Measurements from ENCODE around the gene PARD6A.

Gene PARD6A

DNA sequence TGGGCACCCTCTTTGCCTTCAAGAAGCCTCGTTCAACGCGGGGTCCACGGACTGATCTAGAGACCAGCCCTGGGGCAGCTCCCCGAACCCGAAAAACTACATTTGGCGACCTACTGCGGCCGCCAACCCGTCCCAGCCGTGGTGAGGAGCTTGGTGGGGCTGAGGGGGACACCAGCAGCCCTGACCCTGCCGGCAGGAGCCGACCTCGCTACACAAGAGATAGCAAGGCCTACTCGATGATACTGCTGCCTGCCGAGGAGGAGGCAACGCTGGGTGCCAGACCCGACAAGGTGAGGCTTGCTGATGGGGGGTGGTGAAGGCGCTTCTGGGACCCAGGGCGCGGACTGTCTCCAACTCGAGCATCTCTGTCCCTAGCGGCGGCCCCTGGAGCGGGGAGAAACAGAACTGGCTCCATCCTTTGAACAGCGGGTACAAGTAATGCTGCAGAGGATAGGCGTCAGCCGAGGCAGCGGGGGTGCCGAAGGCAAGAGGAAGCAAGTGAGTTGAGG, 6.3 kb upstream of the PARD6A start:
- no peak for DNase-seq

- no peak for DNase-seq
These were observed 5.4 kb upstream of the PARD6A start for GRCh38 chr16:67655363-67655762.

DNA sequence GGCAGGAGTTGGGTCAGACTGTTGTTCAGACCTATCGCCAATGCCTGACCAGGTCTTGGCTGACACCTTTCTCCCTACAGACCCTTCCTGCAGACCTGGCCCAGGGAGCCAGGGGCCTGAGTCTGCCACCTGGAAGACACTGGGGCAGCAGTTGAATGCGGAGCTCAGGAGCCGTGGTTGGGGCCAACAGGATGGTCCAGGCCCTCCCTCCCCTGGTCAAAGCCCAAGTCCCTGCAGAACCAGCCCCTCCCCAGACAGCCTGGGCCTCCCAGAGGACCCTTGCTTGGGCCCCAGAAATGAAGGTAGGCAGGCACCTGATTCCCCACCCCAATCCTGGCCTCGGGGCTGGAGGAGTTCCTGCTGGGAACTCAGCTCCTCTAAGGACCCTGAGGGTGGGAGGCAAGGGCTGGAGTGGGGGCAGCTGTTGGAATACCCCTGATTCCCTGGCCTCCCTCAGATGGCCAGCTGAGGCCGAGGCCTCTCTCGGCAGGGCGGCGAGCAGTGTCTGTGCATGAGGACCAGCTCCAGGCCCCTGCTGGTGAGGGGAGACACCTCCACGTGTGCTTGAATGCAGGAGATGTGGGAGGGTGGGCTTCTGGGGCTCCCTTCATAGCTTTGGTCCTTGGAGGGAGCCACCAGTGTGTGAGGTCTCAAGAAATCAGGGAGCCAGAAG, 4.3 kb upstream of the PARD6A start:
- DNase-seq, result no peak

GRCh38 chr16:67657017-67657608, 3.6 kb upstream of the PARD6A start:
- no peak for DNase-seq

GRCh38 chr16:67657751-67658518, 2.8 kb upstream of the PARD6A start:
- DNase-seq, result no peak

GRCh38 chr16:67658849-67659674, 1.7 kb upstream of the PARD6A start:
- no peak for DNase-seq

GRCh38 chr16:67659675-67660563, 841 bp upstream of the PARD6A start, which contains the start of gene ACD:
TSS of gene ACD (minus strand) at chr16:67660260. CDS start at chr16:67660220, 40 bp downstream.
- peak; percentile 64 for DNase-seq

- no peak for DNase-seq
These were observed 471 bp downstream of the PARD6A start for GRCh38 chr16:67661101-67661761.

DNA sequence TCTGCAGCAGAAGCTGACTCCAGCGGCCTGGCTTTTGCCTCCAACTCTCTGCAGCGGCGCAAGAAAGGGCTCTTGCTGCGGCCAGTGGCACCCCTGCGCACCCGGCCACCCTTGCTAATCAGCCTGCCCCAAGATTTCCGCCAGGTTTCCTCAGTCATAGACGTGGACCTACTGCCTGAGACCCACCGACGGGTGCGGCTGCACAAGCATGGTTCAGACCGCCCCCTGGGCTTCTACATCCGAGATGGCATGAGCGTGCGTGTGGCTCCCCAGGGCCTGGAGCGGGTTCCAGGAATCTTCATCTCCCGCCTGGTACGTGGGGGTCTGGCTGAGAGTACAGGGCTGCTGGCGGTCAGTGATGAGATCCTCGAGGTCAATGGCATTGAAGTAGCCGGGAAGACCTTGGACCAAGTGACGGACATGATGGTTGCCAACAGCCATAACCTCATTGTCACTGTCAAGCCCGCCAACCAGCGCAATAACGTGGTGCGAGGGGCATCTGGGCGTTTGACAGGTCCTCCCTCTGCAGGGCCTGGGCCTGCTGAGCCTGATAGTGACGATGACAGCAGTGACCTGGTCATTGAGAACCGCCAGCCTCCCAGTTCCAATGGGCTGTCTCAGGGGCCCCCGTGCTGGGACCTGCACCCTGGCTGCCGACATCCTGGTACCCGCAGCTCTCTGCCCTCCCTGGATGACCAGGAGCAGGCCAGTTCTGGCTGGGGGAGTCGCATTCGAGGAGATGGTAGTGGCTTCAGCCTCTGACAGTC, 1.3 kb downstream of the PARD6A start:
- no peak for DNase-seq

GRCh38 chr16:67662653-67663010, 1.9 kb downstream of the PARD6A start:
- DNase-seq, result no peak

GRCh38 chr16:67663151-67663876, 2.6 kb downstream of the PARD6A start:
- DNase-seq, result no peak

GRCh38 chr16:67663877-67664222, 3.1 kb downstream of the PARD6A start:
- DNase-seq, result no peak

DNA sequence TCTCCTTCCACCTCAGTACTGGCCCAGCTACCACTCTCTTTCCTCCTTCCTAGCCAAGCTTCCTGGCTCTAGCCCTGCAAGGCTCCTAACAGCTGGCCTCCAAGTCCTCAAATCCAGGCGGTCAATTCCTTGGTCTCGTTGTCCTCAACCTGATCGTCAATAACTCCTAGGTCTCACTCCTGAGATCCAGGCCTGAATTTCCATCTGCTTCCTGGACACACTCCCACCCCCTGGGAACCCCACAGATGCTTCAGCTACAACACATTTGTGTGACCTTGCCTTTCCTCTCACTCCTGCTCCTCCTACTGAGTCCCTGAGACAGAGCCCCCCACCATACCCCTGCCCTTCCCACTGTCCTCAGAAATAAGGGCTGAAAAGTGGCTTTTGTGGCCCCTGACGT, 3.5 kb downstream of the PARD6A start:
- DNase-seq, result no peak

DNA sequence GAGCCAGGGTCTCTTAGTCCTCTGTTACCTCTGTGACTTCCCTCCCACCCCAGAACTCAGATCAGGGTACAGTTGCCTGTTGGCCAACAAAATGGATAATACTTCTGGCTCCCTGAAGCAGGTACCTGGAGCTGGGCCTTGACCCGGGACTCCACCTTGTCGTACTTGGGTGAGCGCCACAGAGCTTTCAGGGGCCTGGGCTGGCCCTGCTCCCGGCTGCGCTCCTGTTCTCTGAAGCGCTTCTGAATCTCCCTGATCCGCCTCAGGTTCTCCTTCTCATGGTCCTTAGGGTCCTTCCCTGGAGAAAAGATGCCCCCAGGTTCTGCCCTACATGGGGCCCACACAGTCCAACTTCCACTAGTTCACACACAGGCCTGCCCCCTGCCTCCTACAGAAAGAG, 4.1 kb downstream of the PARD6A start:
- DNase-seq, result no peak

DNA sequence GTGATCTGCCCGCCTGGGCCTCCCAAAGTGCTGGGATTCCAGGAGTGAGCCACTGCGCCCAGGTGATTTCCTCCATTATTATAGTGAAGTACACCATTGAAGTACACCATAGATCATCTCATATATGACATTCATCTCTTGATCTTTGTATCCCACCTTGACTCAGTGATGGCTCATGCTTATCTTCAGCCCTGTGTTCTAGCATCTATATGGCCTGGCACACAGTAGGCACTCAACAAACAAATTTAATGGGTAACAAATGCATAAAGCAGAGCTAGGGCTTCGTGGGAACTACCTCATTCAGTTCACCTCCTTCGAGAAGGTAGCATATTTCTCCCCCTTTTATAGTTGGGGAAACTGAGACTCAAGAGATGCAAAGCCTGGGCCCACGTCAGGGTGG, 4.8 kb downstream of the PARD6A start:
- DNase-seq, result no peak

GRCh38 chr16:67666032-67666551, 5.3 kb downstream of the PARD6A start:
- DNase-seq, result no peak

DNA sequence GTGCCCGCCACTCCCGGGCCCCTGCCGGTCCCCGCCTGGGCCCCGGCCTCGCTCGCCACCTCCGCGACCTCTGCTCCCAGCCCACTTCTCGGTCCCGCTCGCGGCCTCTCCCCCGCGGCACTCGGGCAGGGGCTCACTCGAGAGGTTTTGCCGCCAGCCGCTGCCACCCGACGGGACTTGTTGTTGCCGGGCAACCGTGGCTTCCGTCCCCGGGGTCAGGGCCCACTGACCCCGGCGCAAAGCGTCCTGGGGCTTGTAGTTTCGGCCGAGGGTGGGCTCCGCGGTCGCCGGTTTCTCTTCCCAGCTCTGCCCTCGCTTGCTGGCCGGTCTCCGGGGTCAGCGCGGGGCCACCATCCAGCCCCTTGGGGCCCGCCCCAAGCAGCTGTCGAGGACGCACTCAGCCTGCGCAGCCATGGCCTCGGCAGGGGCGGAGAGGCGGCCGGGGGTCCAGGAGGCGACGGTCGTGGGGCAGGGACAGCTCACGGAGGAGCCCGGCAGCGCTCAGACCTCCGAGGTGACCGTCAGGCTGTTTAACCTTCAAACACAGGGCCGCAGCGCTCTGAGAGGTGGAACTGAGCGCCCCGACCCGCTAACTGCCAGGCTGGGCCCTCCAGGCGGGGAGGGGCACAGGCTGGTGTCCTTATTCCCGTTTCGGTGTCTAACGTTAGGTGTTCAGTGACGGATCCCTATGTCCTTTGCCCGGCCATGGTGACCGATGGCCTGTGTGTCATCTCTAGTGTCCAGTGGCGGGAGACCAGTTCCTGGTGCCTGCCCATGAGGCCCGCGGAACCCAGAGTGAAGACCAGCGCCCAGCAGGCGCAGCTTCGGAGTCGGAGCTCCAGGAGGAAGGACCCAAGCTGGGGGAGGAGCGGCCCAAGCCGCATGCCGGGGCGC, 6.0 kb downstream of the PARD6A start, which contains the start of the genes C16orf86 and ENKD1:
TSS of gene C16orf86 (plus strand) at position 256 of the 894 bp plus-strand sequence. CDS start at position 413, 157 bp downstream.
TSS of gene ENKD1 (minus strand) at position 192 of the 894 bp plus-strand sequence. CDS start 308 bp downstream, outside the sequence.
- DNase-seq, result peak; percentile 31

- no peak for DNase-seq
These were observed 6.7 kb downstream of the PARD6A start for GRCh38 chr16:67667453-67667816.

All from SHP77 treated with DMSO at 0.1 percent for 48 hours (cell line).